Astrocyte (in vitro differentiated cells and primary cell): ENCODE data around the gene TNFRSF25. TPM values are rescaled to one million over a fixed set of nuclear protein-coding genes. Genes with fewer than 3 reads are reported as not detected.
"Not testable (repeated sequence)": the region's sequence is repeated elsewhere in the genome, so short reads cannot be mapped to it uniquely, and the experiment has no call there.

Experiments
- DNase-seq: peaks from one replicate; pipeline ENCODE4 v3.0.0-alpha.2; 2010; ENCODE audit warnings: low read depth
- FAIRE-seq: peaks from 2 replicates; lab custom pipeline; 2011; peaks lifted over from hg19 to GRCh38; lab: Jason Lieb, UNC
- H2AFZ ChIP-seq: 2 replicates; pipeline ENCODE4 v1.6.0; 2012; ENCODE audit warnings: low read depth, low read length, inconsistent platforms
- H3K27ac ChIP-seq: 2 replicates; pipeline ENCODE4 v1.5.1; 2011; ENCODE audit warnings: low read depth, low read length, inconsistent platforms
- H3K27me3 ChIP-seq: 2 replicates; pipeline ENCODE4 v1.6.0; 2011; ENCODE audit warnings: low read length, inconsistent platforms; ENCODE audit not compliant: insufficient read depth
- H3K36me3 ChIP-seq: 2 replicates; pipeline ENCODE4 v1.5.1; 2011; ENCODE audit warnings: low read length, inconsistent platforms; ENCODE audit not compliant: insufficient read depth
- H3K4me1 ChIP-seq: 2 replicates; pipeline ENCODE4 v1.5.1; 2011; ENCODE audit warnings: low read length, inconsistent platforms; ENCODE audit not compliant: insufficient read depth
- H3K4me2 ChIP-seq: 2 replicates; pipeline ENCODE4 v1.6.0; 2012; ENCODE audit warnings: low read length, inconsistent platforms
- H3K4me3 ChIP-seq: 2 replicates; pipeline ENCODE4 v1.5.1; 2011; ENCODE audit warnings: low read depth, mild to moderate bottlenecking, low read length, inconsistent platforms; ENCODE audit not compliant: insufficient read depth
- H3K79me2 ChIP-seq: 2 replicates; pipeline ENCODE4 v1.6.0; 2012; ENCODE audit warnings: mild to moderate bottlenecking, low read length, inconsistent platforms; ENCODE audit not compliant: insufficient read depth
- H3K9ac ChIP-seq: 2 replicates; pipeline ENCODE4 v1.6.0; 2012; ENCODE audit warnings: mild to moderate bottlenecking, low read length, inconsistent platforms
- H3K9me3 ChIP-seq: 2 replicates; pipeline ENCODE4 v1.5.1; 2012; ENCODE audit warnings: low read depth, mild to moderate bottlenecking, low read length, inconsistent platforms; ENCODE audit not compliant: insufficient read depth
- H4K20me1 ChIP-seq: 2 replicates; pipeline ENCODE4 v1.6.0; 2012; ENCODE audit warnings: low read length, inconsistent platforms; ENCODE audit not compliant: insufficient read depth
- H3K27ac Mint-ChIP-seq: one replicate; pipeline ENCODE4 v1.8.0; 2021; ENCODE audit warnings: mild to moderate bottlenecking, mixed read lengths; ENCODE audit not compliant: unreplicated experiment
- H3K27me3 Mint-ChIP-seq: one replicate; pipeline ENCODE4 v1.8.0; 2021; ENCODE audit warnings: low read depth, mixed read lengths; ENCODE audit not compliant: unreplicated experiment
- H3K36me3 Mint-ChIP-seq: one replicate; pipeline ENCODE4 v1.8.0; 2021; ENCODE audit warnings: low read depth, mixed read lengths; ENCODE audit not compliant: unreplicated experiment
- H3K4me1 Mint-ChIP-seq: one replicate; pipeline ENCODE4 v1.8.0; 2021; ENCODE audit warnings: low read depth, mixed read lengths; ENCODE audit not compliant: unreplicated experiment
- H3K4me3 Mint-ChIP-seq: one replicate; pipeline ENCODE4 v1.8.0; 2021; ENCODE audit warnings: mild to moderate bottlenecking, moderate library complexity, mixed read lengths; ENCODE audit not compliant: unreplicated experiment
- H3K9me3 Mint-ChIP-seq: one replicate; pipeline ENCODE4 v1.8.0; 2021; ENCODE audit warnings: mild to moderate bottlenecking, mixed read lengths; ENCODE audit not compliant: unreplicated experiment
- EZH2 ChIP-seq: IDR thresholded peaks from 2 replicates; pipeline ENCODE4 v1.6.1; 2012; ENCODE audit warnings: mild to moderate bottlenecking, low read length, inconsistent platforms; ENCODE audit not compliant: insufficient read depth
- total RNA-seq: library from RNA; stranded (reverse); gene quantifications from 2 replicates; pipeline ENCODE4 v1.2.1, GENCODE V29; 2021
- TF ChIP-seq, protein P1 (sequence below): IDR thresholded peaks from 2 replicates; pipeline ENCODE4 v1.5.1; 2011; ENCODE audit warnings: low read depth, mild to moderate bottlenecking, inconsistent platforms, low read length, moderate library complexity; ENCODE audit not compliant: insufficient read depth

TNFRSF25 gene
- total RNA-seq, 1 donor from 2014 or later: 18.8 TPM

DNA sequence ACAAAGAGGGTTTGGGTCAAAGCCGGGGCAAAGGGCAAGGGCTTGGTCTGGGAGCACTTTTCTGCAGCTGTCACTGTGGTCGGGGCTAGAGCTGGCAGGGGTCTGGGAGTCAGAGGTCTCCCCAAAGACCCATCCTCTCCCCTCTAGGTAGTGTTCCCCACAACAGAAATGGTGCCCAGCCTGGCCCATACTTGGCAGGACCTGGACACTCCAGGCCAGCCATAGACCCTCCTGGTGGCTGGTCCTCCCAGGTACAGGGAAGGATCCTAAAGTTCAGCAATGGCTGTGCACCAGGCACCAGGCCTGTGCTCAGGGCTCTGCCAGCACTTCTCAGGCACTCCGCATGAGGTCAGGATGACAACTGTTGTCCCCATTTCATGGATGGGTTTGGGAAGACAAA is 30.4 kb downstream of the TNFRSF25 start:
- no peak for TF ChIP-seq EZH2
- TF ChIP-seq, protein P1, sequence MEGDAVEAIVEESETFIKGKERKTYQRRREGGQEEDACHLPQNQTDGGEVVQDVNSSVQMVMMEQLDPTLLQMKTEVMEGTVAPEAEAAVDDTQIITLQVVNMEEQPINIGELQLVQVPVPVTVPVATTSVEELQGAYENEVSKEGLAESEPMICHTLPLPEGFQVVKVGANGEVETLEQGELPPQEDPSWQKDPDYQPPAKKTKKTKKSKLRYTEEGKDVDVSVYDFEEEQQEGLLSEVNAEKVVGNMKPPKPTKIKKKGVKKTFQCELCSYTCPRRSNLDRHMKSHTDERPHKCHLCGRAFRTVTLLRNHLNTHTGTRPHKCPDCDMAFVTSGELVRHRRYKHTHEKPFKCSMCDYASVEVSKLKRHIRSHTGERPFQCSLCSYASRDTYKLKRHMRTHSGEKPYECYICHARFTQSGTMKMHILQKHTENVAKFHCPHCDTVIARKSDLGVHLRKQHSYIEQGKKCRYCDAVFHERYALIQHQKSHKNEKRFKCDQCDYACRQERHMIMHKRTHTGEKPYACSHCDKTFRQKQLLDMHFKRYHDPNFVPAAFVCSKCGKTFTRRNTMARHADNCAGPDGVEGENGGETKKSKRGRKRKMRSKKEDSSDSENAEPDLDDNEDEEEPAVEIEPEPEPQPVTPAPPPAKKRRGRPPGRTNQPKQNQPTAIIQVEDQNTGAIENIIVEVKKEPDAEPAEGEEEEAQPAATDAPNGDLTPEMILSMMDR: no peak
- Histone ChIP-seq H3K27me3 (peaks cover 7% of the 10 kb centered on the region), H3K27ac (no peak overlapping the region), H3K9ac (no peak overlapping the region), H3K9me3 (no peaks in the 10 kb centered on the region), H3K4me3 (no peak overlapping the region), H2AFZ (no peak overlapping the region), H3K4me2 (no peak overlapping the region), H3K4me1 (peaks cover 3% of the 10 kb centered on the region), H4K20me1 (peaks cover 3% of the 10 kb centered on the region), H3K79me2 (no peaks in the 10 kb centered on the region), H3K36me3 (no peaks in the 10 kb centered on the region)
- DNase-seq (no peak), FAIRE-seq (no peak)
- H3K4me3 Mint-ChIP-seq: no peak overlapping the region
- no peaks in the 10 kb centered on the region for H3K9me3 Mint-ChIP-seq
- H3K36me3 Mint-ChIP-seq: no peaks in the 10 kb centered on the region
- H3K27ac Mint-ChIP-seq: no peak overlapping the region
- no peaks in the 10 kb centered on the region for H3K4me1 Mint-ChIP-seq
- peaks cover 59% of the 10 kb centered on the region for H3K27me3 Mint-ChIP-seq

GRCh38 chr1:6435129-6435528 is 30.8 kb downstream of the TNFRSF25 start:
- Histone ChIP-seq H2AFZ (no peak overlapping the region), H3K79me2 (no peaks in the 10 kb centered on the region), H3K9ac (no peak overlapping the region), H3K9me3 (no peaks in the 10 kb centered on the region), H3K27me3 (peaks cover 10% of the 10 kb centered on the region), H3K4me3 (no peak overlapping the region), H3K27ac (no peak overlapping the region), H3K4me2 (no peak overlapping the region), H4K20me1 (peaks cover 3% of the 10 kb centered on the region), H3K4me1 (peaks cover 3% of the 10 kb centered on the region), H3K36me3 (no peaks in the 10 kb centered on the region)
- Mint-ChIP-seq H3K27me3 (peaks cover 63% of the 10 kb centered on the region), H3K36me3 (no peaks in the 10 kb centered on the region), H3K27ac (no peak overlapping the region), H3K4me1 (peaks cover 3% of the 10 kb centered on the region), H3K4me3 (no peak overlapping the region), H3K9me3 (no peaks in the 10 kb centered on the region)
- FAIRE-seq (no peak), DNase-seq (no peak)
- TF ChIP-seq, protein P1: no peak
- TF ChIP-seq EZH2: no peak

DNA sequence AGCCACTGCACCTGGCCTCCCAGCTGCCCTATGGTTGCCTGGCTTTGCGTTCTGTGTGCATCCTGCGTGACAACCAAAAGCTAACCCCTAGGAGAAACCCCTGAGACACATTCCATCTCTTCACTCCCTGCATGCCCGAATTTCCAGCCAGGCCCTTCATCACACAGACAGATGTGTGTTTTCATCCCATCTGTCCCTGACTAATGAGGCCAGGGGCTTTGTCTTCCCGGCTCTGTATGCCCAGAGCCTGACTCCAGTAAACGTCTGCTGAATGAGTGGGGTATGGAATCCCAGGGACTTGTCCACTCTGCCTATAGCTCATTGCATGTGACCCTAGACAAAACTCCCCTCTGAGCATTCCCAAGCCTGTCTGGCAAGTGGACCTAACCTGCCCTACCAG is 31.8 kb downstream of the TNFRSF25 start:
- Histone ChIP-seq H4K20me1 (peaks cover 3% of the 10 kb centered on the region), H3K4me2 (no peak overlapping the region), H3K27ac (no peak overlapping the region), H3K4me1 (peaks cover 3% of the 10 kb centered on the region), H3K9me3 (no peaks in the 10 kb centered on the region), H3K27me3 (peaks cover 10% of the 10 kb centered on the region), H2AFZ (no peak overlapping the region), H3K4me3 (no peak overlapping the region), H3K9ac (no peak overlapping the region), H3K79me2 (no peaks in the 10 kb centered on the region), H3K36me3 (no peaks in the 10 kb centered on the region)
- TF ChIP-seq, protein P1: no peak
- H3K4me1 Mint-ChIP-seq: peaks cover 5% of the 10 kb centered on the region
- DNase-seq: no peak
- no peaks in the 10 kb centered on the region for H3K9me3 Mint-ChIP-seq
- no peak overlapping the region for H3K27ac Mint-ChIP-seq
- peaks cover 64% of the 10 kb centered on the region for H3K27me3 Mint-ChIP-seq
- H3K4me3 Mint-ChIP-seq: no peak overlapping the region
- H3K36me3 Mint-ChIP-seq: no peaks in the 10 kb centered on the region
- no peak for FAIRE-seq

GRCh38 chr1:6431645-6432579 is 34.1 kb downstream of the TNFRSF25 start:
- not testable (repeated sequence) for H3K4me1 ChIP-seq, H3K36me3 Mint-ChIP-seq, H3K4me1 Mint-ChIP-seq, H3K4me3 ChIP-seq, H3K9me3 Mint-ChIP-seq, H3K9me3 ChIP-seq, H3K4me3 Mint-ChIP-seq, H3K27ac Mint-ChIP-seq, H3K9ac ChIP-seq, H2AFZ ChIP-seq, H3K27ac ChIP-seq, H3K36me3 ChIP-seq, H4K20me1 ChIP-seq, DNase-seq, H3K4me2 ChIP-seq, FAIRE-seq, H3K79me2 ChIP-seq
- H3K27me3 ChIP-seq: peaks cover 12% of the 10 kb centered on the region
- H3K27me3 Mint-ChIP-seq: peaks cover 60% of the 10 kb centered on the region
